Panc1 (cell line): ENCODE results near the gene PTRHD1. TPM values are rescaled to one million over a fixed set of nuclear protein-coding genes. Genes with fewer than 3 reads are reported as not detected.

Experiments
- ATAC-seq: fragments of 200-7000 bp; cut with Tn5 transposase; 2 replicates; pipeline ENCODE4 v1.9.1; 2020; ENCODE audit warnings: mild to moderate bottlenecking, moderate library complexity
- BruUV-seq: library from RNA; stranded (reverse); fragments of 400-500 nt; replicated peaks from 2 replicates; lab custom pipeline; 2021; lab: Mats Ljungman, UMichigan
- CTCF ChIA-PET: fragments of 300-600 bp; sonication (Branson Sonifier 250); formaldehyde crosslinking; loops from one replicate; lab custom pipeline; 2022; ENCODE audit warnings: antibody characterized with exemption; lab: Charles Lee
- POLR2A ChIA-PET: fragments of 300-600 bp; sonication (Branson Sonifier 250); formaldehyde crosslinking; loops from one replicate; lab custom pipeline; 2022; ENCODE audit warnings: antibody characterized with exemption; lab: Charles Lee
- DNase-seq: peaks from one replicate; pipeline ENCODE4 v3.0.0-alpha.2; 2010; ENCODE audit warnings: low read depth, low spot score
- H3K27ac ChIP-seq: 2 replicates; pipeline ENCODE4 v1.5.1; 2011; ENCODE audit warnings: mild to moderate bottlenecking, low read length, inconsistent platforms
- H3K27me3 ChIP-seq: fragments of 200-500 bp; sonication (Bioruptor generic); 2 replicates; pipeline ENCODE4 v1.6.0; 2014; ENCODE audit warnings: low read length, inconsistent platforms; ENCODE audit not compliant: control insufficient read depth, insufficient read depth
- H3K36me3 ChIP-seq: fragments of 200-500 bp; sonication (Bioruptor generic); 2 replicates; pipeline ENCODE4 v1.5.1; 2014; ENCODE audit warnings: inconsistent platforms, mild to moderate bottlenecking, low read length, moderate library complexity; ENCODE audit not compliant: control insufficient read depth, insufficient read depth
- H3K4me1 ChIP-seq: 2 replicates; pipeline ENCODE4 v1.5.1; 2011; ENCODE audit warnings: inconsistent platforms, mild to moderate bottlenecking, low read length, moderate library complexity; ENCODE audit not compliant: control insufficient read depth, insufficient read depth
- H3K4me3 ChIP-seq, 2 experiments: 2 replicates each; pipeline ENCODE4 v1.5.1; 2011 to 2012; ENCODE audit warnings: low read depth in 2 of 2, low read length in 2 of 2, mild to moderate bottlenecking in 2 of 2, inconsistent platforms in 1 of 2, moderate library complexity in 1 of 2
- H3K9me3 ChIP-seq: fragments of 200-500 bp; sonication (Bioruptor generic); 2 replicates; pipeline ENCODE4 v1.5.1; 2014; ENCODE audit warnings: low read depth, mild to moderate bottlenecking, inconsistent platforms, low read length, moderate library complexity; ENCODE audit not compliant: control insufficient read depth, insufficient read depth
- POLR2AphosphoS5 ChIP-seq: IDR thresholded peaks from 2 replicates; pipeline ENCODE4 v1.6.1; 2012; ENCODE audit warnings: mild to moderate bottlenecking, low read depth, low read length, moderate library complexity
- SIN3A ChIP-seq: IDR thresholded peaks from 2 replicates; pipeline ENCODE4 v1.6.1; 2012; ENCODE audit warnings: low read depth, mild to moderate bottlenecking, low read length, moderate library complexity, borderline replicate concordance; ENCODE audit not compliant: insufficient read depth
- TCF7L2 ChIP-seq: IDR thresholded peaks from 2 replicates; pipeline ENCODE4 v1.6.1; 2011; ENCODE audit warnings: mild to moderate bottlenecking, low read depth, low read length, inconsistent platforms
- in situ Hi-C: cut with HindIII; loops from 2 replicates; pipeline ENCODE4 v1.10.0; 2016; ENCODE audit warnings: low sequenced_read_pairs, low pct_unique_long_range_greater_than_20kb
- intact Hi-C: fragments of 100-400 bp; cut with micrococcal nuclease; formaldehyde crosslinking; loops from one replicate; pipeline ENCODE4 v1.10.0; 2022; ENCODE audit not compliant: unreplicated experiment
- total RNA-seq: library from RNA; stranded (reverse); gene quantifications from one replicate; pipeline ENCODE4 v1.2.1, GENCODE V29; 2021; ENCODE audit not compliant: unreplicated experiment
- TF ChIP-seq, protein P1 (sequence below), 2 experiments: IDR thresholded peaks; 2 replicates each; pipeline ENCODE4 v1.6.1; 2011 to 2012; ENCODE audit warnings: low read depth in 2 of 2, control low read depth in 1 of 2, low read length in 1 of 2, mild to moderate bottlenecking in 1 of 2, moderate library complexity in 1 of 2; ENCODE audit not compliant: insufficient read depth in 1 of 2
- TF ChIP-seq, protein P2 (sequence below): fragments of 450-650 bp; IDR thresholded peaks from 2 replicates; pipeline ENCODE4 v1.5.1; 2017; ENCODE audit warnings: mild to moderate bottlenecking

PTRHD1 gene
- total RNA-seq, 1 experiment from 2014 or later, result 55.1 TPM

- ATAC-seq, result no peak
- ChIA-PET CTCF (interaction anchor here (0.6 to 0.9 kb wide), 4 partner anchors 35 to 420 kb away, joined by 3 to 6 read pairs (median 4); no protein-coding TSS in a partner anchor), POLR2A (interaction anchor here (0.7 kb wide), 1 partner anchor 90 kb away, joined by 7 read pairs; no protein-coding TSS in a partner anchor)
- in situ Hi-C loops, result no loop called here
- peaks cover 11% of the 10 kb centered on the region for H3K4me1 ChIP-seq
- DNase-seq, result no peak
- H3K9me3 ChIP-seq, result no peaks in the 10 kb centered on the region
- TF ChIP-seq, protein P1, sequence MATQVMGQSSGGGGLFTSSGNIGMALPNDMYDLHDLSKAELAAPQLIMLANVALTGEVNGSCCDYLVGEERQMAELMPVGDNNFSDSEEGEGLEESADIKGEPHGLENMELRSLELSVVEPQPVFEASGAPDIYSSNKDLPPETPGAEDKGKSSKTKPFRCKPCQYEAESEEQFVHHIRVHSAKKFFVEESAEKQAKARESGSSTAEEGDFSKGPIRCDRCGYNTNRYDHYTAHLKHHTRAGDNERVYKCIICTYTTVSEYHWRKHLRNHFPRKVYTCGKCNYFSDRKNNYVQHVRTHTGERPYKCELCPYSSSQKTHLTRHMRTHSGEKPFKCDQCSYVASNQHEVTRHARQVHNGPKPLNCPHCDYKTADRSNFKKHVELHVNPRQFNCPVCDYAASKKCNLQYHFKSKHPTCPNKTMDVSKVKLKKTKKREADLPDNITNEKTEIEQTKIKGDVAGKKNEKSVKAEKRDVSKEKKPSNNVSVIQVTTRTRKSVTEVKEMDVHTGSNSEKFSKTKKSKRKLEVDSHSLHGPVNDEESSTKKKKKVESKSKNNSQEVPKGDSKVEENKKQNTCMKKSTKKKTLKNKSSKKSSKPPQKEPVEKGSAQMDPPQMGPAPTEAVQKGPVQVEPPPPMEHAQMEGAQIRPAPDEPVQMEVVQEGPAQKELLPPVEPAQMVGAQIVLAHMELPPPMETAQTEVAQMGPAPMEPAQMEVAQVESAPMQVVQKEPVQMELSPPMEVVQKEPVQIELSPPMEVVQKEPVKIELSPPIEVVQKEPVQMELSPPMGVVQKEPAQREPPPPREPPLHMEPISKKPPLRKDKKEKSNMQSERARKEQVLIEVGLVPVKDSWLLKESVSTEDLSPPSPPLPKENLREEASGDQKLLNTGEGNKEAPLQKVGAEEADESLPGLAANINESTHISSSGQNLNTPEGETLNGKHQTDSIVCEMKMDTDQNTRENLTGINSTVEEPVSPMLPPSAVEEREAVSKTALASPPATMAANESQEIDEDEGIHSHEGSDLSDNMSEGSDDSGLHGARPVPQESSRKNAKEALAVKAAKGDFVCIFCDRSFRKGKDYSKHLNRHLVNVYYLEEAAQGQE (IDR thresholded peaks at IDR 0.05; ENCODE audit: insufficient read depth in 1 of 2, low read depth in 2 of 2, low read length in 1 of 2), result no peak
- no peak for TF ChIP-seq TCF7L2
- TF ChIP-seq SIN3A, result no peak
- TF ChIP-seq, protein P2, sequence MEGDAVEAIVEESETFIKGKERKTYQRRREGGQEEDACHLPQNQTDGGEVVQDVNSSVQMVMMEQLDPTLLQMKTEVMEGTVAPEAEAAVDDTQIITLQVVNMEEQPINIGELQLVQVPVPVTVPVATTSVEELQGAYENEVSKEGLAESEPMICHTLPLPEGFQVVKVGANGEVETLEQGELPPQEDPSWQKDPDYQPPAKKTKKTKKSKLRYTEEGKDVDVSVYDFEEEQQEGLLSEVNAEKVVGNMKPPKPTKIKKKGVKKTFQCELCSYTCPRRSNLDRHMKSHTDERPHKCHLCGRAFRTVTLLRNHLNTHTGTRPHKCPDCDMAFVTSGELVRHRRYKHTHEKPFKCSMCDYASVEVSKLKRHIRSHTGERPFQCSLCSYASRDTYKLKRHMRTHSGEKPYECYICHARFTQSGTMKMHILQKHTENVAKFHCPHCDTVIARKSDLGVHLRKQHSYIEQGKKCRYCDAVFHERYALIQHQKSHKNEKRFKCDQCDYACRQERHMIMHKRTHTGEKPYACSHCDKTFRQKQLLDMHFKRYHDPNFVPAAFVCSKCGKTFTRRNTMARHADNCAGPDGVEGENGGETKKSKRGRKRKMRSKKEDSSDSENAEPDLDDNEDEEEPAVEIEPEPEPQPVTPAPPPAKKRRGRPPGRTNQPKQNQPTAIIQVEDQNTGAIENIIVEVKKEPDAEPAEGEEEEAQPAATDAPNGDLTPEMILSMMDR, result no peak
- TF ChIP-seq POLR2AphosphoS5, result no peak
- no TSS peak for BruUV-seq
- H3K27ac ChIP-seq, result no peak overlapping the region
- intact Hi-C loops, result no loop called here
- no peak overlapping the region for H3K4me3 ChIP-seq
- H3K36me3 ChIP-seq, result no peaks in the 10 kb centered on the region
- H3K27me3 ChIP-seq, result no peaks in the 10 kb centered on the region
Measured at GRCh38 chr2:24830351-24830750, 37.2 kb upstream of the PTRHD1 start.

- Histone ChIP-seq H3K36me3 (no peaks in the 10 kb centered on the region), H3K27me3 (no peaks in the 10 kb centered on the region), H3K4me3 (no peak overlapping the region), H3K27ac (no peak overlapping the region), H3K4me1 (peaks cover 11% of the 10 kb centered on the region), H3K9me3 (no peaks in the 10 kb centered on the region)
- DNase-seq (no peak), ATAC-seq (no peak)
- no TSS peak for BruUV-seq
- intact Hi-C loops (no loop called here), in situ Hi-C loops (no loop called here)
- TF ChIP-seq TCF7L2 (no peak), SIN3A (no peak), POLR2AphosphoS5 (0 out of 2 replicates have a peak, but pooled peaks have one; percentile 11)
- TF ChIP-seq, protein P2, result no peak
- TF ChIP-seq, protein P1 (IDR thresholded peaks at IDR 0.05; ENCODE audit: insufficient read depth in 1 of 2, low read depth in 2 of 2, low read length in 1 of 2), result no peak
- CTCF ChIA-PET, result interaction anchor here (0.5 to 2.4 kb wide), 3 partner anchors 135 to 526 kb away, joined by 3 to 13 read pairs (median 3); no protein-coding TSS in a partner anchor
- POLR2A ChIA-PET, result no interaction called here
Measured at GRCh38 chr2:24828238-24828996, 35.2 kb upstream of the PTRHD1 start.
